K562 (cell line): ENCODE measurements around the gene RETSAT. TPM values are rescaled to one million over a fixed set of nuclear protein-coding genes. Genes with fewer than 3 reads are reported as not detected.
A peak's percentile ranks its signal among the peaks of the same experiment; 100 is the strongest.

Experiments used
- ARID2 ChIP-seq: fragments of 450-650 bp; IDR thresholded peaks from 2 replicates; pipeline ENCODE4 v1.6.1; 2017; ENCODE audit warnings: antibody characterized with exemption, mild to moderate bottlenecking
- BCOR ChIP-seq: fragments of 450-650 bp; IDR thresholded peaks from 2 replicates; pipeline ENCODE4 v1.6.1; 2016
- CREB3L1 ChIP-seq: fragments of 450-650 bp; IDR thresholded peaks from 2 replicates; pipeline ENCODE4 v1.6.1; 2014; ENCODE audit warnings: low read depth, mild to moderate bottlenecking, moderate library complexity, borderline replicate concordance
- HCFC1 ChIP-seq: IDR thresholded peaks from 2 replicates; pipeline ENCODE4 v1.6.1; 2012; ENCODE audit warnings: low read depth, low read length, improper control_type of control experiment
- HDAC3 ChIP-seq: fragments of 450-650 bp; IDR thresholded peaks from 2 replicates; pipeline ENCODE4 v1.6.1; 2018; ENCODE audit warnings: borderline replicate concordance, mild to moderate bottlenecking, moderate library complexity; ENCODE audit not compliant: partially characterized antibody
- KAT7 ChIP-seq: sonication (generic); formaldehyde crosslinking; IDR thresholded peaks from 2 replicates; pipeline ENCODE4 v1.8.0; 2022; ENCODE audit warnings: missing genetic modification reagents, mild to moderate bottlenecking, borderline replicate concordance
- KDM2B ChIP-seq: fragments of 250-450 bp; sonication (Bioruptor Pico); IDR thresholded peaks from 2 replicates; pipeline ENCODE4 v1.8.0; 2021; ENCODE audit warnings: mild to moderate bottlenecking, moderate library complexity
- LARP7 ChIP-seq: fragments of 450-650 bp; IDR thresholded peaks from 2 replicates; pipeline ENCODE4 v1.6.1; 2016
- MAFF ChIP-seq: IDR thresholded peaks from 2 replicates; pipeline ENCODE4 v1.6.1; 2012; ENCODE audit warnings: low read length, improper control_type of control experiment
- NCOA2 ChIP-seq, 2 experiments: fragments of 450-650 bp; IDR thresholded peaks; 2 replicates each; pipeline ENCODE4 v1.6.1; 2018; ENCODE audit warnings: mild to moderate bottlenecking in 2 of 2, moderate library complexity in 1 of 2; ENCODE audit not compliant: partially characterized antibody in 2 of 2
- NFRKB ChIP-seq: fragments of 450-650 bp; IDR thresholded peaks from 2 replicates; pipeline ENCODE4 v1.6.1; 2016; ENCODE audit warnings: low read depth
- PCBP2 ChIP-seq: fragments of 200-400 bp; formaldehyde crosslinking; IDR thresholded peaks from 2 replicates; pipeline ENCODE4 v1.6.1; 2018; ENCODE audit warnings: low read length, low read depth, mild to moderate bottlenecking, moderate library complexity; ENCODE audit not compliant: poor library complexity, severe bottlenecking
- RNF2 ChIP-seq: sonication (generic); IDR thresholded peaks from 2 replicates; pipeline ENCODE4 v1.6.1; 2016
- RREB1 ChIP-seq: fragments of 250-450 bp; sonication (Bioruptor Pico); IDR thresholded peaks from 2 replicates; pipeline ENCODE4 v1.4.0; 2020
- SMARCC2 ChIP-seq: fragments of 450-650 bp; IDR thresholded peaks from 2 replicates; pipeline ENCODE4 v1.6.1; 2017; ENCODE audit warnings: antibody characterized with exemption, moderate library complexity, mild to moderate bottlenecking, low read depth
- SNIP1 ChIP-seq: fragments of 450-650 bp; IDR thresholded peaks from 2 replicates; pipeline ENCODE4 v1.7.1; 2017; ENCODE audit warnings: low read depth, mild to moderate bottlenecking
- SRF ChIP-seq, 2 experiments: fragments of 250-450, 450-650 bp in 1 of 2; sonication (Bioruptor Pico) in 1 of 2; sonication (generic) in 1 of 2; formaldehyde crosslinking; IDR thresholded peaks; 2 replicates each; pipeline versions ENCODE4 v1.5.0 to v1.5.1; 2020 to 2022; ENCODE audit warnings: mild to moderate bottlenecking in 1 of 2, missing genetic modification reagents in 1 of 2
- TAL1 ChIP-seq: fragments of 450-650 bp; IDR thresholded peaks from 2 replicates; pipeline ENCODE4 v1.6.1; 2016; ENCODE audit warnings: mild to moderate bottlenecking
- TOE1 ChIP-seq, 2 experiments: fragments of 450-650 bp in 1 of 2; sonication (generic) in 1 of 2; formaldehyde crosslinking in 1 of 2; IDR thresholded peaks; 2 replicates each; pipeline versions ENCODE4 v1.7.1 to v1.8.0; 2016 to 2022; ENCODE audit warnings: borderline replicate concordance in 2 of 2, mild to moderate bottlenecking in 2 of 2, antibody characterized with exemption in 1 of 2, inconsistent platforms in 1 of 2, low read depth in 1 of 2, missing genetic modification reagents in 1 of 2, moderate library complexity in 1 of 2
- ZNF121 ChIP-seq: sonication (generic); formaldehyde crosslinking; conservative IDR thresholded peaks from 2 replicates; pipeline ENCODE4 v1.8.0; 2022; ENCODE audit warnings: missing genetic modification reagents
- polyA plus RNA-seq, 8 experiments: library from polyadenylated mRNA; depleted of rRNA in 4 of 8; stranded (reverse) in 5 of 8; unstranded in 3 of 8; fragments of >200 nt; fragmentation: Nextera tagmentation in 2 of 8; fragmentation: Illumina TruSeq in 1 of 8; extraction: Ambion mirVana in 2 of 8; extraction: Trizol in 1 of 8; gene quantifications; 2 replicates each; pipeline versions ENCODE4 v1.2.1 to v1.2.3, GENCODE V29; 2011 to 2014; ENCODE audit warnings: inconsistent platforms in 1 of 8, missing spikeins in 1 of 8
- total RNA-seq, 7 experiments: library from RNA; depleted of rRNA in 6 of 7; stranded (reverse); fragments of >200 nt in 6 of 7; fragmentation: Illumina TruSeq in 2 of 7; extraction: Trizol in 2 of 7; gene quantifications; 2 replicates each; pipeline versions ENCODE4 v1.2.1 to v1.2.3, GENCODE V29; 2011 to 2021; ENCODE audit warnings: low replicate concordance in 1 of 7

The RETSAT gene
- total and polyA plus RNA-seq, 9 of the 15 experiments (the other 6 are each of a cell fraction or from before 2014, with no cell fraction given), result 1.9 to 21.6 (median 16.5) TPM

- TF ChIP-seq RNF2, result no peak
- TF ChIP-seq KDM2B (CRISPR knock-in tag), result no peak
- no peak for TF ChIP-seq PCBP2
- peak; percentile 2; the same call in 1 of the 2 replicates for TF ChIP-seq MAFF
- no peak for TF ChIP-seq HDAC3
- peak; percentile 80 for TF ChIP-seq CREB3L1
- TF ChIP-seq ARID2, result no peak
- TF ChIP-seq KAT7, result no peak
- 0 out of 2 replicates have a peak, but pooled peaks have one; percentile 20 for TF ChIP-seq SMARCC2
- TF ChIP-seq NFRKB, result peak; percentile 97
- TF ChIP-seq TAL1, result no peak
- no peak for TF ChIP-seq NCOA2 (IDR thresholded peaks at IDR 0.05; ENCODE audit: partially characterized antibody in 2 of 2)
- peak; percentile 68; the same call in 1 of the 2 replicates for TF ChIP-seq LARP7
- TF ChIP-seq BCOR, result peak; percentile 55
- TF ChIP-seq ZNF121, result no peak
- no peak for TF ChIP-seq RREB1 (CRISPR knock-in tag)
- TF ChIP-seq SRF (CRISPR knock-in tag; IDR thresholded peaks at IDR 0.05), result 0 out of 4 replicates have a peak, but pooled peaks of 1 of the 2 experiments have one; percentile 77
- no peak for TF ChIP-seq SNIP1
- peak; percentile 76; the same call in 1 of the 2 replicates for TF ChIP-seq TOE1 (IDR thresholded peaks at IDR 0.05; ENCODE audit: borderline replicate concordance)
- TF ChIP-seq TOE1 (CRISPR knock-in tag; IDR thresholded peaks at IDR 0.05; ENCODE audit: borderline replicate concordance, low read depth), result peak; percentile 71; the same call in 1 of the 2 replicates
- no peak; the same call in 1 of the 2 replicates for TF ChIP-seq HCFC1
These were observed 26.3 kb downstream of the RETSAT start, which contains the start of gene TGOLN2 (continued) for GRCh38 chr2:85327822-85328617.
